Measurements from ENCODE around the gene TIAM1. TPM values are rescaled to one million over a fixed set of nuclear protein-coding genes. Genes with fewer than 3 reads are reported as not detected.

TIAM1 gene
- total and polyA plus RNA-seq, 7 donors: 0.21 to 1.7 (median 0.75) TPM

DNA sequence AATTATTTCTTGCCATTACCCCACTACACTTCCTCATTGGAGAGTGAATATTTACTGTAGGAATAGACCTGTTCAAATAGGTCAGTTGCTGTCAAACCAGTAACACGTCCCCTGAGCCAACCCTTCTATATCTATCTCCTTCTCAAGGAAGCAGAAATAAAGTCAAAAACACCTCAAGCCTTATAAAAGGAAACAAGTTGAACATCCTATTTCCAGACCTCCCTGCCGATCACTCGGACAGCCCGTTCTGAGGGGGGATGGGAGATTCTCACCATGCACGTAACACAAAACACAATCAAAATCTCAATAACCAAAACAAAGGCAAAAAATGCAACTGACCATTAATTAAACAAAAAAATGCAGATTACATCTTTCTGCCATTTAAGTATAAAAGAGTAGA, 184.3 kb downstream of the TIAM1 start:
- intact Hi-C loops (cut with DNase I): no loop called here
- 73 to 81% (median 76%) methylated on average over 5 of the region's 5 CpGs for WGBS, 3 donors
- ATAC-seq (no peak), DNase-seq (no peak)
- no peaks in the 10 kb centered on the region for H3K36me3 ChIP-seq (ENCODE audit: insufficient read depth in 1 of 2, low read depth in 1 of 2)
- TF ChIP-seq, protein P1, sequence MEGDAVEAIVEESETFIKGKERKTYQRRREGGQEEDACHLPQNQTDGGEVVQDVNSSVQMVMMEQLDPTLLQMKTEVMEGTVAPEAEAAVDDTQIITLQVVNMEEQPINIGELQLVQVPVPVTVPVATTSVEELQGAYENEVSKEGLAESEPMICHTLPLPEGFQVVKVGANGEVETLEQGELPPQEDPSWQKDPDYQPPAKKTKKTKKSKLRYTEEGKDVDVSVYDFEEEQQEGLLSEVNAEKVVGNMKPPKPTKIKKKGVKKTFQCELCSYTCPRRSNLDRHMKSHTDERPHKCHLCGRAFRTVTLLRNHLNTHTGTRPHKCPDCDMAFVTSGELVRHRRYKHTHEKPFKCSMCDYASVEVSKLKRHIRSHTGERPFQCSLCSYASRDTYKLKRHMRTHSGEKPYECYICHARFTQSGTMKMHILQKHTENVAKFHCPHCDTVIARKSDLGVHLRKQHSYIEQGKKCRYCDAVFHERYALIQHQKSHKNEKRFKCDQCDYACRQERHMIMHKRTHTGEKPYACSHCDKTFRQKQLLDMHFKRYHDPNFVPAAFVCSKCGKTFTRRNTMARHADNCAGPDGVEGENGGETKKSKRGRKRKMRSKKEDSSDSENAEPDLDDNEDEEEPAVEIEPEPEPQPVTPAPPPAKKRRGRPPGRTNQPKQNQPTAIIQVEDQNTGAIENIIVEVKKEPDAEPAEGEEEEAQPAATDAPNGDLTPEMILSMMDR (IDR thresholded peaks at IDR 0.05): no peak
- no peak overlapping the region for H3K4me3 ChIP-seq
- no peaks in the 10 kb centered on the region for H3K4me1 ChIP-seq
- H3K27ac ChIP-seq: no peak overlapping the region
- peaks cover 0 to 5% (median 0%) of the 10 kb centered on the region in 3 donors for H3K27me3 ChIP-seq (ENCODE audit: insufficient read depth in 3 of 3, low read length in 2 of 3)
- H3K9me3 ChIP-seq: peaks cover 19% of the 10 kb centered on the region

DNA sequence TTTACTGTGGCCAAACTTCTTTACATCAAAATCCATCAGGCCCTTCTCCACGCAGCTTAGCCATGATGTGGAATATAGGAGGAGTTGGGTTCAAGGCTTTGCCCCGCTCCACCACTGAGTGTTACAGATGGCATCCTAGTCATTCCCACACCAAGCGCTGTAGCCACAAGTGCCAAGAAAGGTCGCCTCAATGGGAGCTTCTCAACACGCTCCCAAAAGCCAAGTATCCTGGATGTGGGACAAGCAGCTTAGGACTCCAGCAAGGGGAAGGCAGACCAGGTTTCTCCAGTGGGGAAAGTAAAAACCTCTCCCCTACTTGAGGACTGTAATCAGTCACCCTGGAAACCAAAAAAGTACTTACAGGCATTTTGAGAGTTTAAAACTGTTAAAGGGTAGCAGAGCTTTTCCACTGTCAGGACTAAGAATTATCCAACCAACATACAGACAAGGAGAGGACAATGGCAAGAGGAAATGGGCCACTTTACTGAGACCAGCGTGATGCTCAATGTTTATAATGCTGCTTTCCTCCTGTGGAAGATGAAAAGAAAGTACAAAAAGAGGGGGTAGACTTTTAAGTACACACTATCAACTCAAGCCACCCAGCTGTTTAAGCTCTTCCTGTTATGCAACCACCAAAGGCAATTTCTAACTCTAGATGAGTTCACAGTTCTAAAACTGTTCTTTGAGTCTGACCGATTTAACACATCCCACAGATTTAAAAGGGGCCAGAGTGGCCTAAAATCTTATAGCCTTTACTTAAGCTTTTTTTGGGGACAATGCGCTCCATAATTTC, 185.1 kb downstream of the TIAM1 start:
- 82 to 86% (median 85%) methylated on average over 8 of the region's 8 CpGs for WGBS, 3 donors
- H3K36me3 ChIP-seq (ENCODE audit: insufficient read depth in 1 of 2, low read depth in 1 of 2): no peaks in the 10 kb centered on the region
- no peak for ATAC-seq
- DNase-seq: no peak
- TF ChIP-seq, protein P1 (IDR thresholded peaks at IDR 0.05): no peak
- no peaks in the 10 kb centered on the region for H3K4me1 ChIP-seq
- intact Hi-C loops (cut with DNase I): no loop called here
- H3K27me3 ChIP-seq (ENCODE audit: insufficient read depth in 3 of 3, low read length in 2 of 3): peaks cover 0 to 5% (median 0%) of the 10 kb centered on the region in 3 donors
- H3K9me3 ChIP-seq: peaks cover 19% of the 10 kb centered on the region
- H3K27ac ChIP-seq: no peak overlapping the region
- no peak overlapping the region for H3K4me3 ChIP-seq

DNA sequence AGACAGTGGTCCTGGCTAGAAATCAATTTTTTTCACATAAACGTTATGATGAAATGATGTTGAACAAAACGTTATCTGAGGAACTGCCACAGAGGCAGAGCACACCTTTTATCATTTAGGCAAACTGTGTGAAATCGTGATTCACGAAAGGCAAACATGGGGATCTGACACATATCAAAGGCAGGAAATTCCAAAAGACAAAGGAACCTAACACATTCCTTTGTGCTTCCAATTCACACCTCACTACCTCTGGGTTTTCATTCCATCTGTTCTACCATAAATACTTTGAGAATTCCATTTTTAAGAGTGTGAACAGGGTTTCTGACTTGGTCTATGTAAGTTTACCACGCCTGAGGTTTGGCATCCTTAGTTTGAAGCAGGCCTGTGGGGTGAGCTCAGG, 186.3 kb downstream of the TIAM1 start:
- DNase-seq (no peak), ATAC-seq (no peak)
- intact Hi-C loops (cut with DNase I): no loop called here
- peaks cover 19% of the 10 kb centered on the region for H3K9me3 ChIP-seq
- peaks cover 0 to 5% (median 0%) of the 10 kb centered on the region in 3 donors for H3K27me3 ChIP-seq (ENCODE audit: insufficient read depth in 3 of 3, low read length in 2 of 3)
- H3K36me3 ChIP-seq (ENCODE audit: insufficient read depth in 1 of 2, low read depth in 1 of 2): no peaks in the 10 kb centered on the region
- WGBS, 3 donors: 66 to 71% (median 69%) methylated on average over 5 of the region's 5 CpGs
- no peak overlapping the region for H3K4me3 ChIP-seq
- no peaks in the 10 kb centered on the region for H3K4me1 ChIP-seq
- H3K27ac ChIP-seq: no peak overlapping the region
- TF ChIP-seq, protein P1 (IDR thresholded peaks at IDR 0.05): no peak

DNA sequence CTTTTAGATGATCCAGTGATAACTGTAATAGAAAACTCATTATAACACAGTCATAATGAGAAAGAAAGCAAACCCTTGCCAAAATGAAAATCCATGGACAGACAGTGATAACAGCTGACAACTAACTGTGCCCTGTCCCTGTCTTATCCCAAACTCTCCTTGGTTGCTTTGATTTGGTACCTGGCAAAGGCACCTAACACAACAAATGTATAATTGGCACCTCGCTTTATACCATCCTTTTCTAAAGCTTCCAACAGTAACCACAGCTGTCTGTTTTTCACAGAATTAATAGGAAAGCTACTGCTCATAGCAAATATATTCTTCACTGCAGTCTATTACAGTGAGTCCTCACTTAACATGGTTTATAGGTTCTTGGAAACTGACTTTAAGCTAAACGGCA, 187.4 kb downstream of the TIAM1 start:
- H3K36me3 ChIP-seq (ENCODE audit: insufficient read depth in 1 of 2, low read depth in 1 of 2): no peaks in the 10 kb centered on the region
- H3K9me3 ChIP-seq: peaks cover 19% of the 10 kb centered on the region
- TF ChIP-seq, protein P1 (IDR thresholded peaks at IDR 0.05): no peak
- no peak overlapping the region for H3K27ac ChIP-seq
- H3K4me1 ChIP-seq: no peaks in the 10 kb centered on the region
- ATAC-seq: no peak
- no peak for DNase-seq
- 90 to 94% (median 93%) methylated on average over 2 of the region's 2 CpGs for WGBS, 3 donors
- peaks cover 0 to 5% (median 0%) of the 10 kb centered on the region in 3 donors for H3K27me3 ChIP-seq (ENCODE audit: insufficient read depth in 3 of 3, low read length in 2 of 3)
- intact Hi-C loops (cut with DNase I): no loop called here
- no peak overlapping the region for H3K4me3 ChIP-seq

DNA sequence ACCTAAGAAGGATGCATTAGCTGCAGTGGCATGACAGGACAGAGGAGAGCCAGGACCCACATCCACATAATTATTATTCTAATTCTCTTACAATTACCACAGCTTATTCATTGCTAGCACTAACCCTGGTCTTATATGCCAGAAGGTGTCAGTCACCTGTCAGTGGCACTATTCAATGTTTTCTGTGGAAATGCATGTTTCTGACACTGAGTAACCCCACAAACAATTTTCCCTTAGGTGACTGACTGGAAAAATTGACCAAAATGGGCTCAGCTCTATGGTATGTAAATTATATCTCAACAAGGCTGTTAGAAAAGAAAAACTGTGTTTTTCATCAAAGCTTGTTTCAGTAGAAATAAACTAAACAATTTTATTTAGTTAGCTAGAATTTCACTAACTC, 187.9 kb downstream of the TIAM1 start:
- TF ChIP-seq, protein P1 (IDR thresholded peaks at IDR 0.05): no peak
- H3K36me3 ChIP-seq (ENCODE audit: insufficient read depth in 1 of 2, low read depth in 1 of 2): no peaks in the 10 kb centered on the region
- no peaks in the 10 kb centered on the region for H3K4me1 ChIP-seq
- intact Hi-C loops (cut with DNase I): no loop called here
- peaks cover 20% of the 10 kb centered on the region for H3K9me3 ChIP-seq
- H3K27me3 ChIP-seq (ENCODE audit: insufficient read depth in 3 of 3, low read length in 2 of 3): peaks cover 0 to 4% (median 0%) of the 10 kb centered on the region in 3 donors
- no peak for DNase-seq
- ATAC-seq: no peak
- H3K27ac ChIP-seq: no peak overlapping the region
- no peak overlapping the region for H3K4me3 ChIP-seq

Measured in psoas muscle (tissue), 8 donors.